Tibial nerve (tissue), 4 donors: ENCODE data around the gene SLC9A4.

Source experiments
- CTCF ChIP-seq, 5 experiments: fragments of 200-600 bp in 3 of 5; fragments of 450-650 bp in 2 of 5; sonication (generic) in 3 of 5; IDR thresholded peaks; one replicate each; pipeline ENCODE4 v1.5.1; 2016 to 2019; ENCODE audit warnings: antibody characterized with exemption in 5 of 5, mild to moderate bottlenecking in 3 of 5, moderate library complexity in 2 of 5
- EP300 ChIP-seq, 2 donors: sonication (generic); formaldehyde crosslinking; IDR thresholded peaks; one replicate each; pipeline ENCODE4 v1.6.1; 2017; ENCODE audit warnings: antibody characterized with exemption in 2 of 2, mild to moderate bottlenecking in 1 of 2
- POLR2A ChIP-seq, 2 donors: fragments of 450-650 bp; IDR thresholded peaks; one replicate each; pipeline ENCODE4 v1.6.1; 2017; ENCODE audit warnings: antibody characterized with exemption in 2 of 2, mild to moderate bottlenecking in 2 of 2, moderate library complexity in 2 of 2

GRCh38 chr2:102544182-102544581 lies 71.2 kb downstream of the SLC9A4 start:
- TF ChIP-seq POLR2A (IDR thresholded peaks at IDR 0.05) (no peak), CTCF (IDR thresholded peaks at IDR 0.05) (no peak), EP300 (IDR thresholded peaks at IDR 0.05) (no peak)
